Measurements from ENCODE around the gene GIPC2. TPM values are rescaled to one million over a fixed set of nuclear protein-coding genes. Genes with fewer than 3 reads are reported as not detected.
"Not testable (repeated sequence)": the region's sequence is repeated elsewhere in the genome, so short reads cannot be mapped to it uniquely, and the experiment has no call there.

GIPC2 gene
- total RNA-seq = 1 to 10 TPM; 4.2 to 5.9 (median 4.5) TPM

- Histone ChIP-seq H3K4me1 (peaks cover 14% of the 10 kb centered on the region), H3K36me3 (no peaks in the 10 kb centered on the region), H3K4me3 (peak within 1 kb of the TSS; percentile 72), H3K27ac (peak within 1 kb of the TSS; percentile 61), H3K27me3 (peaks cover 5% of the 10 kb centered on the region), H3K9me3 (no peaks in the 10 kb centered on the region)
- 5% methylated on average over 33 of the region's 85 CpGs for WGBS
- DNase-seq (ENCODE audit: low spot score in 2 of 2) = no peak
- TF ChIP-seq CTCF (IDR thresholded peaks at IDR 0.05) = no peak
- TF ChIP-seq POLR2AphosphoS5 (IDR thresholded peaks at IDR 0.05) = no peak
- TF ChIP-seq EP300 (IDR thresholded peaks at IDR 0.05) = no peak
- no peak for TF ChIP-seq POLR2A (IDR thresholded peaks at IDR 0.05)
These were observed at the start of gene GIPC2 for GRCh38 chr1:78045926-78046778. TSS of gene GIPC2 (plus strand) at chr1:78045966. CDS start at chr1:78046095, 129 bp downstream.

- Histone ChIP-seq H3K27me3 (no peaks in the 10 kb centered on the region), H3K9me3 (no peaks in the 10 kb centered on the region), H3K4me3 (no peak overlapping the region), H3K36me3 (no peaks in the 10 kb centered on the region), H3K4me1 (no peaks in the 10 kb centered on the region), H3K27ac (no peak overlapping the region)
- 93% methylated on average over 5 of the region's 5 CpGs for WGBS
- TF ChIP-seq POLR2A (IDR thresholded peaks at IDR 0.05) (no peak), CTCF (IDR thresholded peaks at IDR 0.05) (no peak)
- no peak for DNase-seq (ENCODE audit: low spot score in 2 of 2)
These were observed 49.0 kb upstream of the GIPC2 start for GRCh38 chr1:77996734-77997133.

GRCh38 chr1:78000536-78000935, 45.2 kb upstream of the GIPC2 start:
- not testable (repeated sequence) for H3K27ac ChIP-seq; H3K27me3 ChIP-seq; H3K4me3 ChIP-seq; H3K4me1 ChIP-seq; DNase-seq (ENCODE audit: low spot score in 2 of 2); H3K36me3 ChIP-seq; H3K9me3 ChIP-seq
- WGBS = 88% methylated on average over 11 of the region's 11 CpGs

- H3K4me3 ChIP-seq = no peak overlapping the region
These were observed 42.6 kb upstream of the GIPC2 start for GRCh38 chr1:78003070-78003746.

More at GRCh38 chr1:78003070-78003746, 42.6 kb upstream of the GIPC2 start:
- no peak for TF ChIP-seq POLR2A (IDR thresholded peaks at IDR 0.05)
- TF ChIP-seq CTCF (IDR thresholded peaks at IDR 0.05) = no peak
- TF ChIP-seq POLR2AphosphoS5 (IDR thresholded peaks at IDR 0.05) = no peak
- no peak for TF ChIP-seq EP300 (IDR thresholded peaks at IDR 0.05)
- Histone ChIP-seq H3K36me3 (no peaks in the 10 kb centered on the region), H3K27me3 (no peaks in the 10 kb centered on the region), H3K4me1 (peaks cover 22% of the 10 kb centered on the region), H3K9me3 (no peaks in the 10 kb centered on the region), H3K27ac (no peak overlapping the region)
- DNase-seq (ENCODE audit: low spot score in 2 of 2) = no peak
- 29% methylated on average over 3 of the region's 3 CpGs for WGBS

All from suprapubic skin (tissue), 4 donors.